Neural progenitor cell (in vitro differentiated cells): ENCODE measurements around the gene PLA2G5.

Experiments used
- CTCF ChIP-seq: fragments of 200-600 bp; sonication (generic); IDR thresholded peaks from 2 replicates; pipeline ENCODE4 v1.5.1; 2017; ENCODE audit warnings: antibody characterized with exemption, mild to moderate bottlenecking
- EZH2 ChIP-seq: fragments of 200-600 bp; sonication (generic); IDR thresholded peaks from 2 replicates; pipeline ENCODE4 v1.6.1; 2017; ENCODE audit warnings: antibody characterized with exemption, mild to moderate bottlenecking, moderate library complexity

- TF ChIP-seq CTCF (no peak), EZH2 (no peak)
Observed at GRCh38 chr1:20029178-20029912, 40.6 kb upstream of the PLA2G5 start.
